ENCODE measurements around the gene PAPPA.

GRCh38 chr9:116187570-116188170, 34.1 kb downstream of the PAPPA start:
- TF ChIP-seq ZNF639 (tag by site-specific recombination; IDR thresholded peaks at IDR 0.05) = no peak
- no peak for TF ChIP-seq TRIM28 (IDR thresholded peaks at IDR 0.05; ENCODE audit: borderline replicate concordance, low read length)
- TF ChIP-seq ZNF692 (tag by site-specific recombination; IDR thresholded peaks at IDR 0.05) = no peak
- TF ChIP-seq ZNF146 (tag by site-specific recombination; IDR thresholded peaks at IDR 0.05) = no peak
- TF ChIP-seq WT1 (tag by site-specific recombination; IDR thresholded peaks at IDR 0.05) = no peak
- no peak for TF ChIP-seq CTCF (tag by site-specific recombination; IDR thresholded peaks at IDR 0.05)
- TF ChIP-seq ZNF302 (tag by site-specific recombination; IDR thresholded peaks at IDR 0.05; ENCODE audit: low read depth) = no peak
- TF ChIP-seq ZNF335 (tag by site-specific recombination; conservative IDR thresholded peaks at IDR 0.05) = no peak
- TF ChIP-seq ZNF670 (tag by site-specific recombination; IDR thresholded peaks at IDR 0.05; ENCODE audit: low read depth) = no peak
- TF ChIP-seq ZSCAN16 (tag by site-specific recombination; IDR thresholded peaks at IDR 0.05) = no peak

All from HEK293 (cell line).